ENCODE data around the gene PCDHB10. TPM values are rescaled to one million over a fixed set of nuclear protein-coding genes. Genes with fewer than 3 reads are reported as not detected.
A peak's percentile ranks its signal among the peaks of the same experiment; 100 is the strongest.
"Not testable (repeated sequence)": the region's sequence is repeated elsewhere in the genome, so short reads cannot be mapped to it uniquely, and the experiment has no call there.

PCDHB10 gene
- total and polyA plus RNA-seq, 4 experiments from 2014 or later: 0.15 TPM; not detected in 3

DNA sequence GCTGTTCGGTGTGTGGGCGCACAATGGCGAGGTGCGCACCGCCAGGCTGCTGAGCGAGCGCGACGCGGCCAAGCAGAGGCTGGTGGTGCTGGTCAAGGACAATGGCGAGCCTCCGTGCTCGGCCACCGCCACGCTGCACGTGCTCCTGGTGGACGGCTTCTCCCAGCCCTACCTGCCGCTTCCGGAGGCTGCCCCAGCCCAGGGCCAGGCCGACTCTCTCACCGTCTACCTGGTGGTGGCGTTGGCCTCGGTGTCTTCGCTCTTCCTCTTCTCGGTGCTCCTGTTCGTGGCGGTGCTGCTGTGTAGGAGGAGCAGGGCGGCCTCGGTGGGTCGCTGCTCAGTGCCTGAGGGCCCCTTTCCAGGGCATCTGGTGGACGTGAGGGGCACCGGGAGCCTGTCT, 12.3 kb upstream of the PCDHB10 start:
- H3K4me3 Mint-ChIP-seq: peak overlapping the region in 1 of 8 donors; percentile 38
- H3K27me3 Mint-ChIP-seq: peaks cover 19 to 22% of the 10 kb centered on the region in 2 donors
- H3K27ac Mint-ChIP-seq; H3K4me1 ChIP-seq (ENCODE audit: insufficient read depth, low read length); H3K4me1 Mint-ChIP-seq; DNase-seq; H3K27me3 ChIP-seq (ENCODE audit: insufficient read depth, low read length); intact Hi-C loops (cut with micrococcal nuclease); H3K36me3 Mint-ChIP-seq; POLR2A ChIA-PET (ENCODE audit: partially characterized antibody); H3K9me3 ChIP-seq (ENCODE audit: control insufficient read depth in 1 of 2, low read length in 2 of 2); H3K27ac ChIP-seq (ENCODE audit: low read depth, low read length); H3K36me3 ChIP-seq (ENCODE audit: insufficient read depth, low read length); CTCF ChIA-PET (ENCODE audit: partially characterized antibody); H3K4me3 ChIP-seq (ENCODE audit: low read length in 2 of 2): not testable (repeated sequence)
- peaks cover 0 to 35% (median 22%) of the 10 kb centered on the region in 8 donors for H3K9me3 Mint-ChIP-seq

DNA sequence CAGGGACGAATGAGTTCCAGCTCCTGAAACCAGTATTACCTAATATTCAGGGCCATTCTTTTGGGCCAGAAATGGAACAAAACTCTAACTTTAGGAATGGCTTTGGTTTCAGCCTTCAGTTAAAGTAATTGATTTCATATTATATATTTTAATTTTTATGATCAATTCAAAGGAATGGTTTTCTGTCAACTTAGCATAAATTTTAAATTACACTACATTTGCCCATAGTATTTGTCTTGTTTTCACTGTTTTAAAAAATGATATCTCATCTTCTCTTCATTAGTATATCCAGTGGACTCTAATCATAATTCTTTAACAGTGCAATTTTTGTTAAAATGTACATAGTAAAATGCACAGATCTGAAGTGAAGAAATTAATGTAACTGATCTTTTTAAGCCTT, 11.8 kb upstream of the PCDHB10 start:
- H3K4me1 ChIP-seq (ENCODE audit: insufficient read depth, low read length): no peaks in the 10 kb centered on the region
- CTCF ChIA-PET (ENCODE audit: partially characterized antibody): no interaction called here
- H3K27ac ChIP-seq (ENCODE audit: low read depth, low read length): no peak overlapping the region
- DNase-seq: no peak
- intact Hi-C loops (cut with micrococcal nuclease): no loop called here
- peaks cover 0 to 35% (median 21%) of the 10 kb centered on the region in 8 donors for H3K9me3 Mint-ChIP-seq
- POLR2A ChIA-PET (ENCODE audit: partially characterized antibody): no interaction called here
- H3K9me3 ChIP-seq (ENCODE audit: control insufficient read depth in 1 of 2, low read length in 2 of 2): no peaks in the 10 kb centered on the region
- H3K27me3 ChIP-seq (ENCODE audit: insufficient read depth, low read length): no peaks in the 10 kb centered on the region
- peaks cover 0 to 6% (median 0%) of the 10 kb centered on the region in 4 donors for H3K4me1 Mint-ChIP-seq
- H3K27ac Mint-ChIP-seq: no peak overlapping the region
- H3K36me3 Mint-ChIP-seq: no peaks in the 10 kb centered on the region
- no peaks in the 10 kb centered on the region for H3K36me3 ChIP-seq (ENCODE audit: insufficient read depth, low read length)
- H3K4me3 ChIP-seq (ENCODE audit: low read length in 2 of 2): no peak overlapping the region
- H3K4me3 Mint-ChIP-seq: no peak overlapping the region
- peaks cover 18 to 22% of the 10 kb centered on the region in 2 donors for H3K27me3 Mint-ChIP-seq

DNA sequence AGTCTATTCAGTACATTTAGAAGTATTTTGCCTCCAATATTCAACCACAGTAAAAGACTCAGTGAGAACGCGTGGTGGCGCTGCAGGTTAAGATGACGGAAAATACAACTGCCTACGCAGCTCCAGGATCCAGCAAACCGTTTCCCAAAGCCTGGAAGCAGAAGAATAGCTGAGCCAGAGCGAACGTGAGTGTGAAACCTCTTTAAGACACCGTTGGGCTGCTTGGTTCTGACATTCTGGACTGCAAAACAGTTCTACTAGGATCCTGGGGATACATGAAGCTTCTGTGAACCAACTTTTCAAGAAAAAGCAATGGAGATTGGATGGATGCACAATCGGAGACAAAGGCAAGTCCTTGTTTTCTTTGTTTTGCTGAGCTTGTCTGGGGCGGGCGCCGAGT, 9.9 kb upstream of the PCDHB10 start, which contains the start of gene PCDHB16:
TSS of gene PCDHB16 (plus strand) at position 140 of the 400 bp plus-strand sequence. CDS start at position 313, 173 bp downstream.
- H3K4me1 Mint-ChIP-seq: peaks cover 0 to 11% (median 3%) of the 10 kb centered on the region in 4 donors
- no peak within 1 kb of the TSS for H3K4me3 ChIP-seq (ENCODE audit: low read length in 2 of 2)
- H3K27ac Mint-ChIP-seq: no peak within 1 kb of the TSS
- ChIA-PET CTCF (ENCODE audit: partially characterized antibody) (no interaction called here), POLR2A (ENCODE audit: partially characterized antibody) (no interaction called here)
- H3K9me3 ChIP-seq (ENCODE audit: control insufficient read depth in 1 of 2, low read length in 2 of 2): no peaks in the 10 kb centered on the region
- H3K9me3 Mint-ChIP-seq: peaks cover 0 to 39% (median 23%) of the 10 kb centered on the region in 8 donors
- H3K27me3 ChIP-seq (ENCODE audit: insufficient read depth, low read length): no peaks in the 10 kb centered on the region
- intact Hi-C loops (cut with micrococcal nuclease): no loop called here
- no peaks in the 10 kb centered on the region for H3K36me3 Mint-ChIP-seq
- no peak within 1 kb of the TSS for H3K4me3 Mint-ChIP-seq
- DNase-seq: no peak
- H3K4me1 ChIP-seq (ENCODE audit: insufficient read depth, low read length): no peaks in the 10 kb centered on the region
- no peak within 1 kb of the TSS for H3K27ac ChIP-seq (ENCODE audit: low read depth, low read length)
- H3K27me3 Mint-ChIP-seq: peaks cover 18 to 29% of the 10 kb centered on the region in 2 donors
- no peaks in the 10 kb centered on the region for H3K36me3 ChIP-seq (ENCODE audit: insufficient read depth, low read length)

DNA sequence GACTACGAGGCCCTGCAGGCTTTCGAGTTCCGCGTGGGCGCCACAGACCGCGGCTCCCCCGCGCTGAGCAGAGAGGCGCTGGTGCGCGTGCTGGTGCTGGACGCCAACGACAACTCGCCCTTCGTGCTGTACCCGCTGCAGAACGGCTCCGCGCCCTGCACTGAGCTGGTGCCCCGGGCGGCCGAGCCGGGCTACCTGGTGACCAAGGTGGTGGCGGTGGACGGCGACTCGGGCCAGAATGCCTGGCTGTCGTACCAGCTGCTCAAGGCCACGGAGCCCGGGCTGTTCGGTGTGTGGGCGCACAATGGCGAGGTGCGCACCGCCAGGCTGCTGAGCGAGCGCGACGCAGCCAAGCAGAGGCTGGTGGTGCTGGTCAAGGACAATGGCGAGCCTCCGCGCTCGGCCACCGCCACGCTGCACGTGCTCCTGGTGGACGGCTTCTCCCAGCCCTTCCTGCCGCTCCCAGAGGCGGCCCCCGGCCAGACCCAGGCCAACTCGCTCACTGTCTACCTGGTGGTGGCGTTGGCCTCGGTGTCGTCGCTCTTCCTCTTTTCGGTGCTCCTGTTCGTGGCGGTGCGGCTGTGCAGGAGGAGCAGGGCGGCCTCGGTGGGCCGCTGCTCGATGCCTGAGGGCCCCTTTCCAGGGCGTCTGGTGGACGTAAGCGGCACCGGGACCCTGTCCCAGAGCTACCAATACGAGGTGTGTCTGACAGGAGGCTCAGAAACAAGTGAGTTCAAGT, 7.9 kb upstream of the PCDHB10 start:
- H3K4me1 Mint-ChIP-seq: peaks cover 0 to 16% (median 5%) of the 10 kb centered on the region in 4 donors
- DNase-seq; H3K36me3 Mint-ChIP-seq; H3K36me3 ChIP-seq (ENCODE audit: insufficient read depth, low read length); CTCF ChIA-PET (ENCODE audit: partially characterized antibody); H3K4me1 ChIP-seq (ENCODE audit: insufficient read depth, low read length); H3K27ac ChIP-seq (ENCODE audit: low read depth, low read length); H3K4me3 ChIP-seq (ENCODE audit: low read length in 2 of 2); H3K4me3 Mint-ChIP-seq; POLR2A ChIA-PET (ENCODE audit: partially characterized antibody); intact Hi-C loops (cut with micrococcal nuclease); H3K27ac Mint-ChIP-seq; H3K27me3 ChIP-seq (ENCODE audit: insufficient read depth, low read length); H3K9me3 ChIP-seq (ENCODE audit: control insufficient read depth in 1 of 2, low read length in 2 of 2): not testable (repeated sequence)
- H3K9me3 Mint-ChIP-seq: peaks cover 3 to 46% (median 27%) of the 10 kb centered on the region in 8 donors
- H3K27me3 Mint-ChIP-seq: peaks cover 23 to 38% of the 10 kb centered on the region in 2 donors

DNA sequence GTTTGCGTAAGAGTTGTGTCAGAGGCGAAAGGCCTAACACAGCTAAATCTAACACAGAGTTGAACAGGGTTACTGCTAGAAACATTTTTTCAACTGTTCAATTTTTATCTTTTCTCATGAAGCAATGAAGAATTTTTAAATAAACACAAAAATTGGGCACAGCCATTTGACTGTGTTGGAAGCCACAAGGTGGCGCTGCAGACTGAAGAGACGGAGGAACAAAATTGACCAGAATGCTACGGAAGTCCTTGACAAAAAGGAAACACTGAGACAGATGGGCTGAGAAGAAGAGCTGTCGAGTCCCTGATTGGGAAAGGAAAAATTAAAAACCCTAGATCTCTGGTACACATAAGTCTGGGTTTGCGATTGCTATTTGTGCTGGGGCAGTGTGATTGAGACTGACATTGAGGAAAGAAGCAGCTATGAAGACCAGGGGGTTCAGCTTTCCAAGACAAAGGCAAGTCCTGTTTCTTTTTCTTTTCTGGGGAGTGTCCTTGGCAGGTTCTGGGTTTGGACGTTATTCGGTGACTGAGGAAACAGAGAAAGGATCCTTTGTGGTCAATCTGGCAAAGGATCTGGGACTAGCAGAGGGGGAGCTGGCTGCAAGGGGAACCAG, 5.1 kb upstream of the PCDHB10 start, which contains the start of gene PCDHB9:
TSS of gene PCDHB9 (plus strand) at position 265 of the 616 bp plus-strand sequence. CDS start at position 423, 158 bp downstream.
- Mint-ChIP-seq H3K9me3 (peaks cover 3 to 54% (median 33%) of the 10 kb centered on the region in 8 donors), H3K4me3 (peak within 1 kb of the TSS; percentile 5 to 75 (median 48)), H3K4me1 (peaks cover 0 to 21% (median 5%) of the 10 kb centered on the region in 4 donors), H3K27me3 (peaks cover 32 to 37% of the 10 kb centered on the region in 2 donors), H3K27ac (no peak within 1 kb of the TSS), H3K36me3 (peaks cover 3 to 4% of the 10 kb centered on the region in 2 donors)
- no peak within 1 kb of the TSS for H3K4me3 ChIP-seq (ENCODE audit: low read length in 2 of 2)
- no peaks in the 10 kb centered on the region for H3K4me1 ChIP-seq (ENCODE audit: insufficient read depth, low read length)
- POLR2A ChIA-PET (ENCODE audit: partially characterized antibody): no interaction called here
- CTCF ChIA-PET (ENCODE audit: partially characterized antibody): interaction anchor here (1.3 kb wide), 3 partner anchors 13 to 370 kb away, joined by 3 to 5 read pairs (median 3); no protein-coding TSS in a partner anchor
- no peak within 1 kb of the TSS for H3K27ac ChIP-seq (ENCODE audit: low read depth, low read length)
- peak; percentile 15 to 57 (median 22) for DNase-seq
- H3K27me3 ChIP-seq (ENCODE audit: insufficient read depth, low read length): no peaks in the 10 kb centered on the region
- H3K36me3 ChIP-seq (ENCODE audit: insufficient read depth, low read length): no peaks in the 10 kb centered on the region
- H3K9me3 ChIP-seq (ENCODE audit: control insufficient read depth in 1 of 2, low read length in 2 of 2): no peaks in the 10 kb centered on the region
- intact Hi-C loops (cut with micrococcal nuclease): loop anchor here (5.0 kb wide), 1 partner anchor 375 kb away; no protein-coding TSS in a partner anchor

DNA sequence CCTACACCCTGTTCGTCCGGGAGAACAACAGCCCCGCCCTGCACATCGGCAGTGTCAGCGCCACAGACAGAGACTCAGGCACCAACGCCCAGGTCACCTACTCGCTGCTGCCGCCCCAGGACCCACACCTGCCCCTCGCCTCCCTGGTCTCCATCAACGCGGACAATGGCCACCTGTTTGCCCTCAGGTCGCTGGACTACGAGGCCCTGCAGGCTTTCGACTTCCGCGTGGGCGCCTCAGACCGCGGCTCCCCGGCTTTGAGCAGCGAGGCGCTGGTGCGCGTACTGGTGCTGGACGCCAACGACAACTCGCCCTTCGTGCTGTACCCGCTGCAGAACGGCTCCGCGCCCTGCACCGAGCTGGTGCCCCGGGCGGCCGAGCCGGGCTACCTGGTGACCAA, 3.5 kb upstream of the PCDHB10 start:
- intact Hi-C loops (cut with micrococcal nuclease): loop anchor here (5.0 kb wide), 1 partner anchor 374 kb away; no protein-coding TSS in a partner anchor
- CTCF ChIA-PET (ENCODE audit: partially characterized antibody); POLR2A ChIA-PET (ENCODE audit: partially characterized antibody); H3K27ac Mint-ChIP-seq; H3K27ac ChIP-seq (ENCODE audit: low read depth, low read length); H3K9me3 ChIP-seq (ENCODE audit: control insufficient read depth in 1 of 2, low read length in 2 of 2); H3K4me1 ChIP-seq (ENCODE audit: insufficient read depth, low read length); DNase-seq; H3K27me3 ChIP-seq (ENCODE audit: insufficient read depth, low read length); H3K36me3 Mint-ChIP-seq; H3K4me3 ChIP-seq (ENCODE audit: low read length in 2 of 2); H3K36me3 ChIP-seq (ENCODE audit: insufficient read depth, low read length): not testable (repeated sequence)
- Mint-ChIP-seq H3K9me3 (peaks cover 2 to 57% (median 36%) of the 10 kb centered on the region in 8 donors), H3K27me3 (peaks cover 29 to 31% of the 10 kb centered on the region in 2 donors), H3K4me1 (peaks cover 0 to 18% (median 6%) of the 10 kb centered on the region in 4 donors), H3K4me3 (peak overlapping the region in 1 of 8 donors; percentile 22)

DNA sequence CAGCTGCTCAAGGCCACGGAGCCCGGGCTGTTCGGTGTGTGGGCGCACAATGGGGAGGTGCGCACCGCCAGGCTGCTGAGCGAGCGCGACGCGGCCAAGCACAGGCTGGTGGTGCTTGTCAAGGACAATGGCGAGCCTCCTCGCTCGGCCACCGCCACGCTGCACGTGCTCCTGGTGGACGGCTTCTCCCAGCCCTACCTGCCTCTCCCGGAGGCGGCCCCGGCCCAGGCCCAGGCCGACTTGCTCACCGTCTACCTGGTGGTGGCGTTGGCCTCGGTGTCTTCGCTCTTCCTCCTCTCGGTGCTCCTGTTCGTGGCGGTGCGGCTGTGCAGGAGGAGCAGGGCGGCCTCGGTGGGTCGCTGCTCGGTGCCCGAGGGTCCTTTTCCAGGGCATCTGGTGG, 3.0 kb upstream of the PCDHB10 start:
- DNase-seq; H3K4me1 ChIP-seq (ENCODE audit: insufficient read depth, low read length); H3K4me3 Mint-ChIP-seq; H3K36me3 Mint-ChIP-seq; CTCF ChIA-PET (ENCODE audit: partially characterized antibody); H3K4me3 ChIP-seq (ENCODE audit: low read length in 2 of 2); POLR2A ChIA-PET (ENCODE audit: partially characterized antibody); H3K27me3 ChIP-seq (ENCODE audit: insufficient read depth, low read length); H3K36me3 ChIP-seq (ENCODE audit: insufficient read depth, low read length); H3K27ac Mint-ChIP-seq; H3K27ac ChIP-seq (ENCODE audit: low read depth, low read length); H3K9me3 ChIP-seq (ENCODE audit: control insufficient read depth in 1 of 2, low read length in 2 of 2): not testable (repeated sequence)
- Mint-ChIP-seq H3K4me1 (peaks cover 0 to 18% (median 6%) of the 10 kb centered on the region in 4 donors), H3K27me3 (peaks cover 29 to 31% of the 10 kb centered on the region in 2 donors), H3K9me3 (peaks cover 2 to 57% (median 36%) of the 10 kb centered on the region in 8 donors)
- intact Hi-C loops (cut with micrococcal nuclease): loop anchor here (5.0 kb wide), 1 partner anchor 373 kb away; no protein-coding TSS in a partner anchor

Data from CD4-positive, alpha-beta memory T cell (primary cell).